GM18909 (cell line): Measurements from ENCODE around the gene INSM2.

Experiments
- ATAC-seq: cut with Tn5 transposase; IDR thresholded peaks from one replicate; pipeline ENCODE4 v1.9.1; 2021; ENCODE audit warnings: mild to moderate bottlenecking; ENCODE audit not compliant: unreplicated experiment, poor library complexity

The INSM2 gene, protein sequence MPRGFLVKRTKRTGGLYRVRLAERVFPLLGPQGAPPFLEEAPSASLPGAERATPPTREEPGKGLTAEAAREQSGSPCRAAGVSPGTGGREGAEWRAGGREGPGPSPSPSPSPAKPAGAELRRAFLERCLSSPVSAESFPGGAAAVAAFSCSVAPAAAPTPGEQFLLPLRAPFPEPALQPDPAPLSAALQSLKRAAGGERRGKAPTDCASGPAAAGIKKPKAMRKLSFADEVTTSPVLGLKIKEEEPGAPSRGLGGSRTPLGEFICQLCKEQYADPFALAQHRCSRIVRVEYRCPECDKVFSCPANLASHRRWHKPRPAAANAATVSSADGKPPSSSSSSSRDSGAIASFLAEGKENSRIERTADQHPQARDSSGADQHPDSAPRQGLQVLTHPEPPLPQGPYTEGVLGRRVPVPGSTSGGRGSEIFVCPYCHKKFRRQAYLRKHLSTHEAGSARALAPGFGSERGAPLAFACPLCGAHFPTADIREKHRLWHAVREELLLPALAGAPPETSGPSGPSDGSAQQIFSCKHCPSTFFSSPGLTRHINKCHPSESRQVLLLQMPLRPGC

DNA sequence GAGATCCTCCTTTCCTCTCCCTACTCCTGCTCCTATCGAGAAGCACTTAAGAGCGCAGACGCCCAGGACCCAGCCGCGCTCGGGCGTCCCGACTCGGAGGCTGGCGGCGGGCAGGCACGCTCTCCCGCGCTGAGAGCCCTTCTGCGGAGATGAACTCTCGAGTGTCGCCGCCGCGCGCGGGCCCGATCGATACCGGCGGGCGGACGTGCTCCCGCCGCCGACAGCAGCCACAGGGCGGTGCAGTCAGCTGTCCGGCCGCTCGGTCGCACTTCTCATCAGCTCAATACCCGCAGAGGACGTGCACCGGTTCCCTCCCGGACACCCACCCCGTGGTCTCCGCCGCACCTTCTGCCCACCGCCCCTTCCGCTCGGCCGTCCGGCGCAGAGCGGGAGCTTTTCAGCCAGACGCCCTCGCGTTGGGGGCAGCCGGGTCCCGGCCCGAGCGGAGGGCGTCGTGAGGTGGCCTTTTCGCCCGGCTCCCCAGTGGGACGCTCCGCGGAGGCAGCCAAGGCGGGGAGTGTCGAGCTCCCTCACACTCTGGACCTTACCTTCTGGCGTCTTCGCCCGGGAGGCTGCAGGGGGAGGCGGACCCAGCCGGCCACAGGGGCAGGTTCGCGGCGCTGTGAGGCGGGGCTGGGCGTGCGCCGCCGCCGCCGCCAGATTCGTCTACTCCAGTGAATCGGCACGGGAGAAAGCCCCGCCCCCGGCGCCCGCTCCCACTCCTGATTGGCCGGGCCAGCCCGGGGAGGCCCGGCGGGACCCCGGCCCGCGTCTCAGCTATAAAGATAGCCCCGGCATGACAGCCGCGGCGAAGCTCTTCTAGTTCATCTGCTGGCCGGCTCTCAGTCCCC, at the start of gene INSM2:
Gene INSM2, plus strand, starts transcription at position 808 of the 851 bp plus-strand sequence. CDS start 89 bp downstream, outside the sequence.
- ATAC-seq: peak; percentile 79

DNA sequence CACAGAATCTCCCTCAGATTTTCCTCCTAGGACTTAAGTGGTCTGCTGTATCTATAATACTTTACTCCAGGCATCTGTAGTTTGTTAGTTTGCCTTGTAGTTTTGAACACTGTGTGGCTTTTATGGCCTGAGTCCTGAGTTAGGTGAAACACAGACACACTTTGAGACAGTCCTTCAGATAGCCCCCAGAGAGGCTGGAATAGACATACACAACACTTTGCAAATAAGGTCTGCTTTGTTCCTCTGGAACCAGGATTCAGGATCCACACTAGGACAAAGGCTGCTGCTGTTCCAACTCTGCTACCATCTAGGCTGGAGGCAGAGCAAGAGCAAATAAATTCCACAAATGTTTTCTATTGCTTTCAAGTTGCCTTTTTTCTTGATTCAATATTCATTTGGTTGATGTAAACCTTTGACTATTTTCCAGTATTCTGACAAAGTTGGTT, 41.4 kb upstream of the INSM2 start:
- ATAC-seq: no peak

DNA sequence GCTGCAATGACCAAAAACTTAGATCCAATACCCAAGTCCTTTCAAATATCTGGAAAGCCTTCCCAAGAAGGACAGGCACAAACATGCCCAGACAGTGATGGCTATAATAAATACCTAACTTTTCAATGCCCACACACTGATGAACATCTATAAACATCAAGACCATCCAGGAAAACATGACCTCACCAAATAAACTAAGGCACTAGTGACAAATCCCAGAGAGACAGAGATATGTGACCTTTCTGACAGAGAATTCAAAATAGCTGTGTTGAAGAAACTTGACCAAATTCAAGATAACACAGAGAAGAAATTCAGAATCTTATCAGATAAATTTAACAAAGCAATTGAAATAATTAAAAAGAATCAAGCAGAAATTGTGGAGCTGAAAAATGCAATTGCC, 38.7 kb upstream of the INSM2 start:
- ATAC-seq: no peak

DNA sequence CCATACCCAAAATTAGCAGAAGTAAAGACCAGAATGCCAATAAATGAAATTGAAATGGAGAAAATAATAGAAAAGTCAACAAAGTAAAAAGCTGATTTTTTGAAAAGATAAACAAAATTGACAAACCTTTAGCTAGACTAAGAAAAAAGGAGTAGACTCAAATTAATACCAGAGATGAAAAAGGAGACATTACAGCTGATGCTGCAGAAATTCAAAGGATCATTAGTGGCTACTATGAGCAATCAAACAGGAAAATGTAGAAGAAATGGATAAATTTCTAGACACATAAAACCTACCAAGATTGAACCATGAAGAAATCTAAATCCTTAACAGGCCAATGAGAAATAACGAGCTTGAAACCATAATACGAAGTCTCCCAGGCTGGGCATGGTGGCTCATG, 34.8 kb upstream of the INSM2 start:
- no peak for ATAC-seq

DNA sequence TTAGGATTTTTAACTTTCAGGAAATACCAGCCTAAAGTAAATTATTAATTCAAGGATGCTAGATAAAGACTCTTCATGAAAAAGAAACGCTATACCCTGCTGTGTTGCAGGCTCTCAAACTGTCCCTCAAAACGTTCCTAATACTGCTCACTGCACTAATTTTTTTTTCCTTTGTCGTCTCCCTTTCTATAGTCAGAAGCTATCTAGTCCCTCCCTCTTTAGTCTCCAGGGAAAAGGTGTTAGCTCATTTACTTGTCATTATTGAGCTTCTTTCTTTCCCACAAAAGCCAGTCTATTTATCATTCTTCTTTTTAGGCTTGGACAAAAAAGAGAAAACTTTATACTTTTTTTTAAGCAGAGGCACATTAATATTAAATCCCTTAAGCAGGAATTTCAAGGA, 30.3 kb upstream of the INSM2 start:
- no peak for ATAC-seq

DNA sequence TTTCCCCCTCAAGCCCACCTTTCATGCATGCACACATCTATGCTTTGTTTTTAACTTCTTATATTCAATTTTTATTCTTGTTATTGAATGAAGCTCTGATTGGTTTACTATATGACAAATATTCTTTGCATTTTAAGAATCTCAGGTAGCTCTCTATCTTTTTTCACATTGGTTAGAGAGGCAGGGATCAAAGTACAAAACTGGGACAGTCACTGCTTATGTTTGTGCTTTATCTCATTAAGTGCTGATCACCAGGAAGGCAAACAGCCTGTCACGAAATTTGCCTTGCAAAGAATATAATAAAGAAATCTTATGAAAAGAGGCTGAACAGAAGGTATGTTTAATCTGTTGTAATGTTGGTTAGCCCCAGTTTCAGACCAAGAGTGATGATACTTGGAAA, 29.7 kb upstream of the INSM2 start:
- ATAC-seq: no peak

DNA sequence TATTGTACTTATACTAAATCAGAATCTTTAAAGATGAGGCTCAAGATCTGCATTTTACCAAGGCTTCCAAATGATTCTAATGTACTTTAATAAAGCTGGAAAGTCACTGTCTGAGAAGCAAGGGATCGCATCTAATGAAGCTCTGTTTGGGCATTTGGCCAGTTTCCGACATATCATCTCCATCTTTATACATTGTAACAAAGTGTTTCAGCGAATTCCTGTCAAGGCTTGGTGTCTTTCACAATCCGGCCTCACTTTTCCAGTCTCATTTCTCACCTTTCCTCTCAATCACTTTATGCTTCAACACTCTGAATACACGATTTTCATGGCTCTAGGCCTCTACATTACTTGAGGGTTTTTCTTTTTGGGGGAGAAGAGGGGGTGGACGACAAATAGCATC, 27.5 kb upstream of the INSM2 start:
- ATAC-seq: no peak

DNA sequence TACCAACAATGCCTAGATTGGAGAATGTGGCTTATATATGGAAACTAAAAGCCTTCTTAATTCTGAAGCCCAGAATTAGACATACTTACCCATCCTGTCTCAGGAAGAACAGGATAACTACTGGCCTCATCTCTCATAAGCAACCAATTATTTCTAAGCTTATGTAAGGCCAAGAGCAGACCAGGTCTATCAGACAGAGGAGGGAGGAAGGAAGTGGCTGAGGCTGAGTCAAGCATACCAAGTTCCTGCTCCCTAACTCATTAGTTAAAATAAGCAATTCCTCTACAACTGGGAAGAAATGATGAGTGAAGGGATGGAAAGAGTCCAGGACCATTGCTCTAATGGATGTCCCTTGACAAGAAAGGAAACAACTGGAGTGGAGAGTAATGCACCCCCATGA, 27.0 kb upstream of the INSM2 start:
- ATAC-seq: no peak

DNA sequence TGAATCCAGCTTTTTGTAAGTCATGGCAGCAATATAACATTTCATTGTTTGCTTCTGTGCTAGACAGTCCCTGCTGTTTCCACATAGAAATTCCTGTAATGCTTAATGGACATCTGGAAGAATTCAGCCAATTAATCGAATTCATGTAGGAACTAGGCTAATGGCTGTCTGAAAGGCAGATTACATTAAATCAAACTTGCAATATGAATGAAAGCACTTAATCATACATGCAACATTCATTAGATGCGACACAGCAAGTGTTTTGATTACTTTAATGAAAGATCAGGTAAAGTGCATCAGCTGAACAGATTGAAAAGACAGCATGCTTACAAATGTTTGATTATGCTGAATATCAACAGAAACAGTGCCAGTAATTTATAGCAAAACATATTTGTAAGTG, 24.1 kb upstream of the INSM2 start:
- no peak for ATAC-seq

DNA sequence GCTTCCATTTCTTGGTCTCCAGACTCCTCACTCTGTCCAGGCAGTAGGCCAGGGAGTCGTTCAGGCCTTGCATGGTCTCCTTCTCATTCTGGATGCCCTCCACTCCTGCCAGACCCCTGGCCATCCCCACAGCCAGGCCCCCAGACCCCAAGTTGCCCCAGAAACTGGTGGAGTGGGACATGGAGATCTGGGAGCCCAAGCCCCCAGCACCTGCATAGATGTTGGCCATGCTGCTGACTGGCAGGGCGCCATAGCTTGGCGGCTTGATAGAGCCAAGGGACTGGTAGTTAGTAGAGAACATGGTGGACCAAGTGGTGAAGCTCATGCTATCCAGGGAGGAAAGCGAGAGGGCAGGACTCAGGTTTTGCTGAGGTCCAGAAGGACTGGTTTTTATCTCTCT, 21.2 kb upstream of the INSM2 start:
- ATAC-seq: no peak

DNA sequence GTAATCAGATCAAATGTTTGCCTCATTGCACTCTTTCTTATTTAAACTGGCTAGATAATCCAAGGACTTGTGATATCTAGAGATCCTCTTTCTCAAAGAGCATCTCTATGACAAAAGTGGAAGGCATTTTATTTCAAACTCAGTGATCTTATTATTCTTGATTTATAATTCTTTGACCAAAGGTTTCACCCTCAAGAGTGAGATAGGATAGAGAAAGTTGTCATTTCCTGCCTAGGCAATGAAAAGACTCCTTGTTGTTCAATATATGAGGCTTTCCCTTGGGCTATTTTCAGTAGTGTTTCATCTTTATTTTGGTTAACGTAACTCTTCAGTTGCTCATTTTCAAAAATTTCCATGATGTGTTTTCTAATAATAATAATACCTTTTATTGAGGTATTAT, 18.0 kb upstream of the INSM2 start:
- no peak for ATAC-seq

DNA sequence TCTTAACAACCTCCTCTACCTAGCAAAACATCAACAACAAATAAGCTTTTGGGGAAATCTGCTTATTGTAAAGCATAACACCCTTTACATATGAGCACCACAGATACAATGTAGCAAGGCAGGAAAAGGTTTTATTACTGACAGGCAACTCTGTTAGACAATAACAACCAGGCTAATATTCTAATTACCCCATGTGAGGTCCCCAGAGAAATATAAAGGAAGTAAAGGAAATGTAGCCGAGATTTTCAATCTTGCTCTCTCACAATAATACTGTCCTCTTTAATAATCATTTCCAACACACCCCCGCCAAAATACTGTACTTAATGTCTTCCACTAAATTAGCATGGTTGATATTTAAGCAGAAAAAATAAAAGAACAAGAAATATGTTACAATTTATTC, 14.0 kb upstream of the INSM2 start:
- no peak for ATAC-seq

DNA sequence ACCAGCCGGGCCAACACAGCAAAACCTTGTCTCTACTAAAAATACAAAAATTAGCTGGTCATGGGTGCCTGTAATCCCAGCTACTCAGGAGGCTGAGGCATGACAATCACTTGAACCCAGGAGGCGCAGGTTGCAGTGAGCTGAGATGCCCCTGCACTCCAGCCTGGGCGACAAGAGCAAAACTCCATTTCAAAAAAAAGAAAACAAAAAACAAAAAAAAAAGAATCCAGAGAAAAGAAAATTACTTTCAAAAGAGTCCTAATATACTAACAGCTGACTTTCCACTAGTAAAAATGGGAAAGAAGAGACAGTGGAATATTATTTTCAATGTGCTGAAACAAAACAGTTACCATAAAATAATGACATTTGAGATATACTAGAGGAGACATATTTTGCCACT, 8.3 kb upstream of the INSM2 start:
- ATAC-seq: no peak

DNA sequence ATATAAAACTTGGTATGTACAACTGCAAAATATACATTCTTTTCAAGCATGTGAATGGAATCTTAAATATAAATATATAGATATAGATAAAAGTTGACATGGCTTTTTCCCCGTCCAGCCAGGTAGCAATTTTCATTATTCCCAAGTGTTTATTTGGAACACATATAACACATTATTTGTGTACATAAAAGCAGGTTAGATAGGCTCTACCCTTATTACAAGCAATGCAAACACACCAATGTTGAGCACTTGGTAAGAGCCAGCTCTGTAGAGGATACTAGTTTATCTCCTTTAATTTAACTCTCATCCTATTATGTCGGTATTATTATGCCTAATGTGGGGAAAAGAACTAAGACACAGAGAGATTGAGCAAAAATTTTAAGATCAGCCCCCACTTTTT, 7.0 kb upstream of the INSM2 start:
- ATAC-seq: no peak

DNA sequence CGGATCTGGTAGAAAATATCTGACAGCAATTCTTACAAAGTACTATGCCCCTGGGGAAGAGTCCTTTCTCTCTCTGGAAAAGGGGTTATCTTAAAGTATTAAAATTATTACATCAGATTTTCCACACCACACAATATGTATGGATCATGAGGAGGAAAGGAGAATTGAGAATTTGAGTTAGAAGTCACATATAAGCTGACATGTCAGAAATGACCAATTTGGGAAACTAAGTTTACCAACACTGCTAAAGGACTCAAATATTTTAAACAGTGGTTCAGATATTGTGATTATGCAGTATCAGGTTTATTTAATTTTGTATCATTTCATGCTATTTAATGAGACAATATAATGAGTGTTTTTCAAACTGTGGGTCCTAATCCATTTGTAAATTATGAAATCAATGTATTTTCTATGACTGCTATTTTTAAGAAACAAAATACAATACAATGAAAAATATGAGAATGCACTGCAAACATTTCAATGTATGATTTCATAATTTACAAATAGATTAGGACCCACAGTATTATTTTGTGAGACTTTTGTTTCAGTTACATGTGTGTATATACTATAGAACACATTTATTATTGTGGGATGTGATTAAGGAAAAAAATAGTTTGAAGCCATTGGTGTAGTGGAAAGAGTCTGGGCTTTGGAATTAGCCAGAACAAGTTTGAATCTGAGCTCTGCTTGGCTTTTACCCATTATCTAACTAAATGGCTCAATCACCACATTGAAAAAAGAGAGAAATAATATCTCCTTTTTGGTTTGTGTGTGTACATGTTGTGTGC, 1.8 kb upstream of the INSM2 start:
- no peak for ATAC-seq

DNA sequence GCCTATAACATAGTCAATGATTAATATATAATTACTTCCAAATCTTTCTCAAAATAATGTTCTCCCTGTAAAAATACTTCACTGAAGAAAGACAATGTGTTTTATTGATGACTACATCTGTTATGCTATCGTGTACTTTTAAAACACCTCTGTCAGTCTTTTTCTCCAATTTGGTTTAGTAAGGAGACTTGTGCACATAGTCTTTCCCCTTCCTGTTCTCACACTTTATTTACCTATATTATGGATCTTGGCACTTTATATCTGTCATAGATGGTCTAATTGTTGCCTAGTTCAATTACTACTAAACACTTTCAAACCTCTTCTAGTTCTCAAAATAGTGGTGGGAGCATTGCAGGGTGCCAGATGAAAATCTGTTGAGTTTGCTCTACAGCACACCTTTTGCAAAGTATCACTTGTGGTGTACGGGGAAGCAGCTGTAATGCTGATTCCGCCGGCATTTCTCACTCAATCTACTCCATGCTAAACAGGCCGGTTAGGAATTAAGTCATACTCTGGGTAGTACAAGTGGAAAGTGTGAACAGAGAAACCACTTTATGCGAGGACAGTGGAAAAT, 1.1 kb upstream of the INSM2 start:
- peak; percentile 7 for ATAC-seq

DNA sequence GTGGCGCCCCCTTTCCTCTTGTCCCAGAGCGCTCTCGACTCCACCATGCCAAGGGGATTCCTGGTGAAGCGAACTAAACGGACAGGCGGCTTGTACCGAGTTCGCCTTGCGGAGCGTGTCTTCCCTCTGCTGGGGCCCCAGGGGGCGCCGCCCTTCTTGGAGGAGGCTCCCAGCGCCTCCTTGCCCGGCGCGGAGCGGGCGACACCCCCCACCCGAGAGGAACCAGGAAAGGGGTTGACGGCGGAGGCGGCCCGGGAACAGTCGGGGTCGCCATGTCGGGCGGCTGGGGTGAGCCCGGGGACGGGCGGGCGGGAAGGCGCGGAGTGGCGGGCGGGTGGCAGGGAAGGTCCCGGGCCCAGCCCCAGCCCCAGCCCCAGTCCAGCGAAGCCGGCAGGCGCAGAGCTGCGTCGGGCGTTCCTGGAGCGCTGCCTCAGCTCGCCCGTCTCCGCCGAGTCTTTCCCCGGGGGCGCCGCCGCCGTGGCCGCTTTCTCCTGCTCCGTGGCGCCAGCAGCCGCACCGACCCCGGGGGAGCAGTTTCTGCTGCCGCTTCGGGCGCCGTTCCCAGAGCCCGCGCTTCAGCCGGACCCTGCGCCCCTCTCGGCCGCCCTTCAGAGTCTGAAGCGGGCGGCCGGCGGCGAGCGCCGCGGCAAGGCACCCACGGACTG, 376 bp downstream of the INSM2 start:
- peak; percentile 33 for ATAC-seq

DNA sequence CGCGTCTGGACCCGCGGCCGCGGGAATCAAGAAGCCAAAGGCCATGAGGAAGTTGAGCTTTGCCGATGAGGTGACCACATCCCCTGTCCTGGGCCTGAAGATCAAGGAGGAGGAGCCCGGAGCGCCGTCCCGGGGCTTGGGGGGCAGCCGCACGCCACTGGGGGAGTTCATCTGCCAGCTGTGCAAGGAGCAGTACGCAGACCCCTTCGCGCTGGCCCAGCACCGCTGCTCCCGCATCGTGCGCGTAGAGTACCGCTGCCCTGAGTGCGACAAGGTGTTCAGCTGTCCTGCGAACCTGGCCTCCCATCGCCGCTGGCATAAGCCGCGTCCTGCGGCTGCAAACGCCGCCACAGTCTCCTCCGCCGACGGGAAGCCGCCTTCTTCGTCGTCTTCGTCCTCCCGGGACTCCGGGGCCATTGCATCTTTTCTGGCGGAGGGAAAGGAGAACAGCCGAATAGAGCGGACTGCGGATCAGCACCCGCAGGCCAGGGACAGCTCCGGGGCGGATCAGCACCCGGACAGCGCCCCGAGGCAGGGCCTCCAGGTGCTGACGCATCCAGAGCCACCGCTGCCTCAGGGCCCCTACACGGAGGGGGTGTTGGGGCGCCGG, 1.0 kb downstream of the INSM2 start:
- ATAC-seq: peak; percentile 56

DNA sequence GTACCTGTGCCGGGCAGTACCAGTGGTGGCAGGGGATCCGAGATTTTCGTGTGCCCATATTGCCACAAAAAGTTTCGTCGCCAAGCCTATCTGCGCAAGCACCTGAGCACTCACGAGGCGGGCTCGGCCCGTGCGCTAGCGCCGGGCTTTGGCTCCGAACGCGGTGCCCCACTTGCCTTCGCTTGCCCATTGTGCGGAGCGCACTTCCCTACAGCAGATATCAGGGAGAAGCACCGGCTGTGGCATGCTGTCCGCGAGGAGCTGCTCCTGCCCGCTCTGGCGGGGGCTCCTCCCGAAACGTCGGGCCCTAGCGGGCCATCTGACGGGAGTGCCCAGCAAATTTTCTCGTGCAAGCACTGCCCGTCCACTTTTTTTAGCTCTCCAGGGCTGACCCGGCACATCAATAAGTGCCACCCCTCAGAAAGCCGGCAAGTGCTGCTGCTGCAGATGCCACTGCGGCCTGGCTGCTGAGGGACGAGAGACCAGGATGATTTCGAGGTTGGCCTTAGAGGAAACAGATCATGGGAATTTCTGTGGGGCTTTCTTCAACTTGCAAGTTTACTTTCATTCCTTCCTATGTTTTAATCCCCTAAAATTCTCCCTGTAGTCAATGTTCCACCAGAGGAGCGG, 1.6 kb downstream of the INSM2 start:
- no peak for ATAC-seq
